Measurements from ENCODE around the gene RNF144B. TPM values are rescaled to one million over a fixed set of nuclear protein-coding genes. Genes with fewer than 3 reads are reported as not detected.

The RNF144B gene
- total and polyA plus RNA-seq, 2 of the 8 experiments (the other 6 are each of a cell fraction or from before 2014, with no cell fraction given) = 1.8 to 11.2 TPM

DNA sequence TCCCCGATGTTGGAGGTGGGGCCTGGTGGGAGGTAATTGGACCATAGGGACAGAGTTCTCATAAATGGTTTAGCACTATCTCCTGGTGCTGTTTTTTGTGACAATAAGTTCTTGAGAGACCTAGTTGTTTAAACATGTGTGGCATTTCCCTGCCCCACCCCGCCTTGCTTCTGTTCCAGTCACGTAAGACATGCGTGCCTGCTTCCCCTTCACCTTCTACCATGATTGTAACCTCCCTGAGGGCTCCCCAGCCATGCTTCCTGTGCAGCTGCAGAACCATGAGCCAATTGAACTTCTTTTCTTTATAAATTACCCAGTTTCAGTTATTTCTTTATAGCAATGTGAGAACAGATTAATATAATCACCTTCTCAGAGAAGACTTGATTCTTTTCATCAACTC lies 2.5 kb upstream of the RNF144B start:
- Histone ChIP-seq H2AK5ac (ENCODE audit: low read depth, low read length) (no peak overlapping the region), H3K9ac (replicated peaks in 1 of 4; ENCODE audit: extremely low read depth in 1 of 4, low read depth in 3 of 4, low read length in 3 of 4) (no peak overlapping the region), H3K27ac (ENCODE audit: low read depth, low read length) (no peak overlapping the region), H3K4me1 (replicated peaks in 1 of 4; ENCODE audit: control insufficient read depth in 3 of 4, insufficient read depth in 4 of 4, low read length in 3 of 4) (peaks cover 0 to 11% (median 7%) of the 10 kb centered on the region in 4 experiments; a peak in 4 of 7 replicates), H3K23ac (ENCODE audit: insufficient read length) (no peak overlapping the region), H3K4me2 (ENCODE audit: insufficient read depth in 1 of 2, low read depth in 2 of 2, low read length in 2 of 2) (no peak overlapping the region), H4K8ac (ENCODE audit: extremely low read depth, insufficient read depth, low read length) (no peak overlapping the region), H3K23me2 (ENCODE audit: low read depth, low read length) (peaks cover 2% of the 10 kb centered on the region; the same call in 1 of the 2 replicates), H3K36me3 (ENCODE audit: control insufficient read depth in 2 of 4, insufficient read depth in 4 of 4, low read length in 3 of 4) (no peaks in the 10 kb centered on the region), H3K9me3 (ENCODE audit: insufficient read depth in 2 of 2, low read depth in 1 of 2, low read length in 1 of 2) (no peaks in the 10 kb centered on the region), H4K5ac (ENCODE audit: insufficient read length, low read depth, low read length) (no peak overlapping the region), H2BK15ac (ENCODE audit: low read length) (no peak overlapping the region), H2BK5ac (ENCODE audit: low read depth, low read length) (no peak overlapping the region), H2BK20ac (ENCODE audit: low read length) (no peak overlapping the region), H2AFZ (ENCODE audit: low read length) (no peak overlapping the region), H2BK12ac (ENCODE audit: low read depth, low read length) (no peak overlapping the region), H3K27me3 (replicated peaks in 1 of 4; ENCODE audit: control insufficient read depth in 3 of 4, extremely low read depth in 1 of 4, insufficient read depth in 3 of 4, low read length in 3 of 4) (no peaks in the 10 kb centered on the region), H3K18ac (ENCODE audit: extremely low read depth, low read length) (no peak overlapping the region), H4K20me1 (replicated peaks in 1 of 2; ENCODE audit: control insufficient read depth in 1 of 2, insufficient read depth in 2 of 2, low read length in 2 of 2) (no peaks in the 10 kb centered on the region), H3K4ac (replicated peaks; ENCODE audit: insufficient read length, low read depth, low read length) (no peak overlapping the region), H2BK120ac (replicated peaks; ENCODE audit: low read depth, low read length) (no peak overlapping the region), H3K56ac (replicated peaks; ENCODE audit: insufficient read length, low read depth, low read length) (no peak overlapping the region), H3K14ac (ENCODE audit: insufficient read length) (no peak overlapping the region), H3K79me1 (ENCODE audit: low read depth, low read length) (no peaks in the 10 kb centered on the region; the same call in 1 of the 2 replicates), H3K4me3 (ENCODE audit: extremely low read depth in 1 of 4, insufficient read depth in 2 of 4, low read depth in 3 of 4, low read length in 4 of 4) (no peak overlapping the region), H3K79me2 (ENCODE audit: control insufficient read depth in 1 of 2, insufficient read depth in 2 of 2, low read length in 2 of 2) (no peaks in the 10 kb centered on the region), H4K91ac (replicated peaks; ENCODE audit: insufficient read length, low read length) (no peak overlapping the region)
- ChIA-PET POLR2A (ENCODE audit: partially characterized antibody) (no interaction called here), CTCF (ENCODE audit: partially characterized antibody) (interaction anchor here (3.1 kb wide), 1 partner anchor 61 kb away, joined by 12 read pairs; no protein-coding TSS in a partner anchor)
- no peak for FAIRE-seq
- 91% methylated on average over 4 of the region's 4 CpGs; no CpG with 5 or more reads in 1 of the 2 experiments for WGBS, 2 experiments (ENCODE audit: extremely low coverage in 1 of 2, insufficient coverage in 1 of 2, insufficient read length in 1 of 2, insufficient replicate concordance in 2 of 2, low coverage in 1 of 2, low lambda C conversion rate in 2 of 2, missing lambda C conversion rate in 1 of 2)
- no peak for DNase-seq (ENCODE audit: low read depth in 1 of 2, low spot score in 2 of 2)
- TF ChIP-seq CHD2 (IDR thresholded peaks at IDR 0.05; ENCODE audit: low read length) (no peak), POLR2A (IDR thresholded peaks at IDR 0.05; ENCODE audit: control extremely low read depth in 1 of 2, low read depth in 2 of 2, low read length in 2 of 2) (no peak), PHF8 (conservative IDR thresholded peaks at IDR 0.05; ENCODE audit: low read depth, low read length) (no peak), MAFK (IDR thresholded peaks at IDR 0.05; ENCODE audit: low read depth, low read length) (no peak), GABPA (IDR thresholded peaks at IDR 0.05; ENCODE audit: borderline replicate concordance, insufficient read depth, low read length) (no peak), SIRT6 (IDR thresholded peaks at IDR 0.05; ENCODE audit: low read length) (no peak), BCL11A (IDR thresholded peaks at IDR 0.05; ENCODE audit: low read depth in 2 of 2, low read length in 2 of 2) (no peak), TCF12 (IDR thresholded peaks at IDR 0.05; ENCODE audit: low read depth, low read length) (no peak)
- TF ChIP-seq, protein P1, sequence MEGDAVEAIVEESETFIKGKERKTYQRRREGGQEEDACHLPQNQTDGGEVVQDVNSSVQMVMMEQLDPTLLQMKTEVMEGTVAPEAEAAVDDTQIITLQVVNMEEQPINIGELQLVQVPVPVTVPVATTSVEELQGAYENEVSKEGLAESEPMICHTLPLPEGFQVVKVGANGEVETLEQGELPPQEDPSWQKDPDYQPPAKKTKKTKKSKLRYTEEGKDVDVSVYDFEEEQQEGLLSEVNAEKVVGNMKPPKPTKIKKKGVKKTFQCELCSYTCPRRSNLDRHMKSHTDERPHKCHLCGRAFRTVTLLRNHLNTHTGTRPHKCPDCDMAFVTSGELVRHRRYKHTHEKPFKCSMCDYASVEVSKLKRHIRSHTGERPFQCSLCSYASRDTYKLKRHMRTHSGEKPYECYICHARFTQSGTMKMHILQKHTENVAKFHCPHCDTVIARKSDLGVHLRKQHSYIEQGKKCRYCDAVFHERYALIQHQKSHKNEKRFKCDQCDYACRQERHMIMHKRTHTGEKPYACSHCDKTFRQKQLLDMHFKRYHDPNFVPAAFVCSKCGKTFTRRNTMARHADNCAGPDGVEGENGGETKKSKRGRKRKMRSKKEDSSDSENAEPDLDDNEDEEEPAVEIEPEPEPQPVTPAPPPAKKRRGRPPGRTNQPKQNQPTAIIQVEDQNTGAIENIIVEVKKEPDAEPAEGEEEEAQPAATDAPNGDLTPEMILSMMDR (IDR thresholded peaks at IDR 0.05; ENCODE audit: control extremely low read depth in 1 of 3, insufficient read depth in 1 of 3, low read depth in 1 of 3, low read length in 3 of 3) = no peak
- TF ChIP-seq, protein P2, sequence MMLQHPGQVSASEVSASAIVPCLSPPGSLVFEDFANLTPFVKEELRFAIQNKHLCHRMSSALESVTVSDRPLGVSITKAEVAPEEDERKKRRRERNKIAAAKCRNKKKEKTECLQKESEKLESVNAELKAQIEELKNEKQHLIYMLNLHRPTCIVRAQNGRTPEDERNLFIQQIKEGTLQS (IDR thresholded peaks at IDR 0.05; ENCODE audit: insufficient read depth, low read depth, low read length) = no peak
- TF ChIP-seq, protein P3, sequence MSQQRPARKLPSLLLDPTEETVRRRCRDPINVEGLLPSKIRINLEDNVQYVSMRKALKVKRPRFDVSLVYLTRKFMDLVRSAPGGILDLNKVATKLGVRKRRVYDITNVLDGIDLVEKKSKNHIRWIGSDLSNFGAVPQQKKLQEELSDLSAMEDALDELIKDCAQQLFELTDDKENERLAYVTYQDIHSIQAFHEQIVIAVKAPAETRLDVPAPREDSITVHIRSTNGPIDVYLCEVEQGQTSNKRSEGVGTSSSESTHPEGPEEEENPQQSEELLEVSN (IDR thresholded peaks at IDR 0.05) = no peak

Data from H1 (cell line).